GM21717 (cell line): ENCODE results near the gene INTS7.

Experiments
- ATAC-seq: cut with Tn5 transposase; IDR thresholded peaks from one replicate; pipeline ENCODE4 v1.9.1; 2021; ENCODE audit warnings: mild to moderate bottlenecking, moderate library complexity; ENCODE audit not compliant: unreplicated experiment

Gene INTS7, protein sequence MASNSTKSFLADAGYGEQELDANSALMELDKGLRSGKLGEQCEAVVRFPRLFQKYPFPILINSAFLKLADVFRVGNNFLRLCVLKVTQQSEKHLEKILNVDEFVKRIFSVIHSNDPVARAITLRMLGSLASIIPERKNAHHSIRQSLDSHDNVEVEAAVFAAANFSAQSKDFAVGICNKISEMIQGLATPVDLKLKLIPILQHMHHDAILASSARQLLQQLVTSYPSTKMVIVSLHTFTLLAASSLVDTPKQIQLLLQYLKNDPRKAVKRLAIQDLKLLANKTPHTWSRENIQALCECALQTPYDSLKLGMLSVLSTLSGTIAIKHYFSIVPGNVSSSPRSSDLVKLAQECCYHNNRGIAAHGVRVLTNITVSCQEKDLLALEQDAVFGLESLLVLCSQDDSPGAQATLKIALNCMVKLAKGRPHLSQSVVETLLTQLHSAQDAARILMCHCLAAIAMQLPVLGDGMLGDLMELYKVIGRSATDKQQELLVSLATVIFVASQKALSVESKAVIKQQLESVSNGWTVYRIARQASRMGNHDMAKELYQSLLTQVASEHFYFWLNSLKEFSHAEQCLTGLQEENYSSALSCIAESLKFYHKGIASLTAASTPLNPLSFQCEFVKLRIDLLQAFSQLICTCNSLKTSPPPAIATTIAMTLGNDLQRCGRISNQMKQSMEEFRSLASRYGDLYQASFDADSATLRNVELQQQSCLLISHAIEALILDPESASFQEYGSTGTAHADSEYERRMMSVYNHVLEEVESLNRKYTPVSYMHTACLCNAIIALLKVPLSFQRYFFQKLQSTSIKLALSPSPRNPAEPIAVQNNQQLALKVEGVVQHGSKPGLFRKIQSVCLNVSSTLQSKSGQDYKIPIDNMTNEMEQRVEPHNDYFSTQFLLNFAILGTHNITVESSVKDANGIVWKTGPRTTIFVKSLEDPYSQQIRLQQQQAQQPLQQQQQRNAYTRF

DNA sequence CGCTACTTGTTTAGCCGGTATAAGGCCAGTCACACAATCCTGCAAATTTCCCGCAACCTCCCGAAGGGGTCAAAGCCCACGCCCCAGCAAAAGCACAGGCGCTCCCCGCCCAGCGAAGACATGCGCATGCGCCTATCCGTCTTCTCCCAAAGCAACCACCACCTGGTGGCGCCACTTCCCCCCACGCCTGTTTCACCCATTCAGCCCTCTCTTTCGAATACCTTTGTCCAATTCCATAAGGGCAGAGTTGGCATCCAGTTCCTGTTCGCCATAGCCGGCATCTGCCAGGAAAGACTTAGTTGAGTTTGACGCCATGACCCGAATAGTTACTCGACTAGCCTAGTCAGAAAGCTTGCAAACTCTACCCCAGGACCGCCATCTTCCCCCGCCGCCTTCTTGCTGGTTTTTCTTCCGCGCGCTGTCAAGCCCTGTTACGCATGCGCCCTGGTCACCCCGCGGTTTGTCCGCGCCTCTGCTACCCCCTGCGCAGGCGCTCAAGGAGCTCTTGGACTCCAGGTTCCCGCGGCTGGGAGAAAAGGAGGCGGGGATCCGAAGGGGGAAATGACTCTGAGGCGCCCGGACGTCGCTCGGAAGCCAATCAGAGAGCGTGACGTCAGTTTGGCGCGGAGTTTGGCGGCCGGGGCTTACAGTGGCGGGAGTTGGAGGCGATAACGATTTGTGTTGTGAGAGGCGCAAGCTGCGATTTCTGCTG is at the start of gene INTS7, which contains the start of gene DTL:
Gene INTS7, minus strand, starts transcription at position 435 of the 712 bp plus-strand sequence. Its CDS starts 120 bp downstream, at position 315.
Gene DTL, plus strand, starts transcription at position 626 of the 712 bp plus-strand sequence. CDS start 143 bp downstream, outside the sequence.
- ATAC-seq: peak; percentile 77

DNA sequence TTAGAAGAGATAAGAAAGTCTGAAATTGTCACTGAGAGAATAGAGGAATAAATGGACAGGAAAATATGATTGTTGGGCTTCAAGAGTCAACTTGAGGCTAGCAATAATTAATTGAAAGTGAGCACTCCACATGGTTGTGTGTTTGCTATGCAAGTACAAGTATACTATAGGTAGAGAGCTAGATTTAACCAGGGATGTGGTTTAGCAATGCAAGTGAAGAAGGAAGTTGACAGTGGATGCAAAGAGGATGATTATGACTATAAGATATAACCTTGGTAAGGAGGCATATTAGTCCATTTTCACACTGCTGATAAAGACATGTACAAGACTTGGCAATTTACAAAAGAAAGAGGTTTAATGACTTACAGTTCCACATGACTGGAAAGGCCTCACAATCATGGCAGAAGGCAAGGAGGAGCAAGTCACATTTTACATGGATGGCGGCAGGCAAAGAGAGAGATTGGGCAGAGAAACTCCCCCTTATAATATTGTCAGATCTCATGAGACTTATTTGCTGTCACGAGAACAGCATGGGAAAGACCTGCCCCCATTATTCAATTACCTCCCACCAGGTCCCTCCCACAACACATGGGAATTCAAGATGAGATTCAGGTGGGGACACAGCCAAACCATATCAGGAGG is 47.5 kb upstream of the INTS7 start:
- no peak for ATAC-seq

DNA sequence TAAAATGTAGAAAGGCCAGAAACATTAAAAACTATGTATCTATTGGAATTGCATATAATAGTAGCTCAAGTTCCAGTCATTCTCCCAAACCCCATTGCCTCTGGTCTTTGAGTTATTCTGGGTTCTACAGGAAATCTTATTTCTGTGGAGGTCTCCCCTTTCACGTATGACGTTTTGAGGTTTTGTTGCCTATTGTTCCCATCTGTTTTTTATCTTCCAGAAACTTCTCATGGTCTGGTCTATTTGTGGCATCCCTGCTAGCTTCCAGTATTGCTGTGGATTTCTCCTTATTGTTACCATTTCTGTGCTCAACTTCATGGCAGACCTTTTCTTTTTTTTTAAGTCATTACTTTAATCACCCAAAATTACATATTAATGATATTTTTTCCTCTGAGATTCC is 43.5 kb upstream of the INTS7 start:
- ATAC-seq: no peak

DNA sequence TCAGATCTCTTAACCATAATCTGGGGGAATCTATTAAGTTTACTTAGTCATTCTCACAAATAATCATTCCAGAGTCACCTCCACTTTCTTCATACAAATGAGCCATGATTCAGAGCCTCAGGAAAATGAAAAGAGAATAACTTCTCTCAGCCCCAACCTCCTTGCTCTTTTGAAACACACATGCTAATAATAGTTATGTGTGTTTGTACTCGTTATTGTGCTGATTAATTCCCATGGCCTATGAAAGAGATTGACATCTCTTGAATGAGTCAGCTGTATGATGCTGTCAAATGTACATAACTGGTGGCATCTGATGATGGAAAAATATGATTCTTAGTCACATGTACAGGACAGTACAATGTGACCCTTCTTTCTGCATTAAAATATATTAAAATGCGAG is 41.7 kb upstream of the INTS7 start:
- ATAC-seq: no peak

DNA sequence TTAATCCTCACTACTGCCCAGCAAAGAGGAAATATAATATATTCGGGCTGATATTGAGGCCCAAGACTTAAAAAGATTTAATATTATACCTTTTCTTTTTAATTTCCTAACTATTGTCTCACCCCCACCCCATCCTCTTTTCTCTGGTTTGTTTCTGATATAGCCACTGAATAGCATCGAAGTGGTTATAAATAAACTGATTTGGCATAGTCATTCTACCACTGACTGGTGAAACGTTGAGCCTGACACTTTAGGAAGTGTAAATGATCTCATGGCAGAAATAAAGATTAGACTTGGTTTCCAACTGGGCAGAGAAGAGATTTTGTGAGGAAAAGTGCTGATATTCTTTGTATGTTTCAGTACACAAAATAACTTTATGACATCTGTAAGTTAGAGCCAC is 39.5 kb upstream of the INTS7 start:
- ATAC-seq: no peak

DNA sequence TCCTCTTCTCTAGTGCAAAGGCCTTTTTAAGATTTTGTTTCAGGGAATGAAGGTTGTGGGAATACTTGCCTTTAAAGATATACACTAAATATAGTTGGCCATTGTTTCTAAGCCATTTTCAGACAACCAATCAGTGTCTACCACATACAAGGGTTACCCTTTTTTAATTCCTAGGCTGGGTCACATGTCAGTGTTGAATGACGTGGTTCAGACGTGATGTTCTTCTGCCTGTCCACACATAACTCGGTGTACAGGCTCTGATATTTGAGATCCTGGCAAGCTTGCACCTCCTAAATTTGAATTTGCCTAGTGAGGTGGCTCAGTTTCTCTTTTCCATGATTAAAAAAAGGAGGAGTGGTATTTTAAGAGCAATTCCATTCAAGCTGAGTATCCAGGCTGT is 39.0 kb upstream of the INTS7 start:
- ATAC-seq: no peak

DNA sequence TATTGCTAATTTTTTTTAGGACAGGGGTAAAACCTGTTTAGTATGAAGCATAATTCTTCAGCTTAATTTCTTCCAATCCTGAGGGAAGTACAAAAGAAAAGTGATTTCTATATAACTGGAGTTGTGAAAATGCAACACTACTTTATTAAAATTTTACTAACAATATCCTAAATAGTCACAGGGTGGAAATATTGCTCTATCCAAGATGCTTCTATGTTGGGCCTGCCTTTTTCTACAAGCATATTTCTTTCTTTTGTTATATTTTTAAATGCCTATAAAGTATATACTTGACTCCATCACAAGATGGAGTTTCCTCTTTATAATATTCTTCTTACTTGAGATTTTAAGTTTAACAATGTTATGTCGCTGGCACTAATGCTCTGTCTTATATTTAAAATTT is 38.1 kb upstream of the INTS7 start:
- ATAC-seq: no peak

DNA sequence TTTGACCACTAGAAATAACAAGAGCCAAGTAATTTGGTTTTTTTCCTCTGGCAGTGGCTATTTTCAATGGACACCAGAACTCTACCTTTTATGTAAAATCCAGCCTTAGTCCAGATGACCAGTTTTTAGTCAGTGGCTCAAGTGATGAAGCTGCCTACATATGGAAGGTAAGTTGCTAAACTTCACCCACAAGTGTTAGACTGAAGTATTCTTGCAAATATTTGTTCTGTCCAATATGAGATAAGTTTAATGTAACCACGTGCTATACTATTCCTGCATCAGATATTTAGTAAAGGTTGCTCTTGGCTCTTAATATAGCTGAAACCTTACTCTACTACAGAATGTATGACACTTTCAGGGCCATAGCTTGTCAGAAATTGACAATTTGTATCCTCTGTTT is 36.7 kb upstream of the INTS7 start:
- ATAC-seq: no peak

DNA sequence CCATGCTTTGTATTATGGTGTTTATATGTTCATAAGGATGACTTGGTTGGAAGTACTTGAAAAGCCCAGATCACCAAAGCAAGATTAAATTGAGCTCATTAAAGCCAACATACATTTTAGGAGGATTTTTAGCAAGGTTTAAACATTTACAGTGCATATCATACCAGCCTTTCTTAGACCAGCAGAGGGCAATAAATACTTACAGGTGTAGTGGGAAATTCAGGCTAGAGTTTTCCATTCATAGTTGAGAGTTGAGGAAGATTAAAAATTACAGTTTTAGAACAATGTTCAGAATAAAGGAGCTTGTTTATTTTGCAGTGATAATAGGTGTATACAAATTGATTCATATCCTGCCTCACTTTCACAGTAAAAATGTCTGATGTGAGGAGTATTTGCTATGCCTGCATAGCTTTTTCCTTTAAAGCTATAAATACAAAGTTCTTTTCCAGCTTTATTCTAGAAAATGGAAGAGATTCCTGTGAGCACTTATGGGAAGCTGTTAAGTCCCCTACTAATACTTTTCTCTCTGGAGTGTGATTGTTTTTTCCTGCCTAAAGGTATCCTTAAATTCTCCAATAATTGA is 35.5 kb upstream of the INTS7 start:
- ATAC-seq: no peak

DNA sequence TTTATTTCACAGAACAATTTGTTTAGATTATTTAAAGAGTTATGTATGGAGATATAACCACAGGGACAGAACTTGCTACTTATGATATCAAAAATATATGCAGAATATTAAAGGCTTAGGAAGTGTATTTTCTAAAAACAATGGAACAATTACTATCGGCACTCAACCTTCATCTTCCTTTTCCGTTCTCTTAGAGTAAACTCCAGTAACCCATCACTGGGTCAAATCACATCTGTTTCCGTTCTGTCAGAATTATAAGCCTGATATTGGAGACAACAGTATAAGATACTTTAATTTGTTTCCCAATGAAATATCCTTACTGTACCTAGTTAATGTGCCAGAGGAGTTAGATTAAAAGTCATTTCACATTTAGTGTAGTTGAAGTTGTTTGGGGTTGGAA is 32.4 kb upstream of the INTS7 start:
- no peak for ATAC-seq

DNA sequence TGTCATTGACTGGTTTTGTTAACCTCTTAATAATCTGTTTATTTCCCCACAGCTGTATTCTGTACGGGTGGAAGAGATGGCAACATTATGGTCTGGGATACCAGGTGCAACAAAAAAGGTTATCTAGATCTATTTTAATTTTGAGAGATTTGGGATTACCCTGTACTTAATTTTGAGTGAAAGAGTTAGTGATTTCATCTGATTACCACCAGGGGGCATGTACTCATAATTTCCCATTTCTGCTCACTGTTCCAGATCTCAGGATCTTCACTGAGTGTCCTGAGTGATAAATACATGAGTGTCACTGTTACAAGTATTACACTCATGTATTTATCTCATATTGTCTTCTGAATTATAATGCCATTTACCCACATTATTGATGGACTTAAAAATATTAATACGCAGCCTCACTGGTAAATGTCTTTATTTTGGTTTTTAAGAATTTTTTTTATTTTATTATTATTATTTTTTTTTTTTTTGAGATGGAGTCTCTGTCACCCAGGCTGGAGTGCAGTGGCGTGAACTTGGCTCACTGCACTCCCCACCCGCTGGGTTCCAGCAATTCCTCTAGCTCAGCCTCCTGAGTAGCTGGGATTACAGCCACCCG is 27.6 kb upstream of the INTS7 start:
- no peak for ATAC-seq

DNA sequence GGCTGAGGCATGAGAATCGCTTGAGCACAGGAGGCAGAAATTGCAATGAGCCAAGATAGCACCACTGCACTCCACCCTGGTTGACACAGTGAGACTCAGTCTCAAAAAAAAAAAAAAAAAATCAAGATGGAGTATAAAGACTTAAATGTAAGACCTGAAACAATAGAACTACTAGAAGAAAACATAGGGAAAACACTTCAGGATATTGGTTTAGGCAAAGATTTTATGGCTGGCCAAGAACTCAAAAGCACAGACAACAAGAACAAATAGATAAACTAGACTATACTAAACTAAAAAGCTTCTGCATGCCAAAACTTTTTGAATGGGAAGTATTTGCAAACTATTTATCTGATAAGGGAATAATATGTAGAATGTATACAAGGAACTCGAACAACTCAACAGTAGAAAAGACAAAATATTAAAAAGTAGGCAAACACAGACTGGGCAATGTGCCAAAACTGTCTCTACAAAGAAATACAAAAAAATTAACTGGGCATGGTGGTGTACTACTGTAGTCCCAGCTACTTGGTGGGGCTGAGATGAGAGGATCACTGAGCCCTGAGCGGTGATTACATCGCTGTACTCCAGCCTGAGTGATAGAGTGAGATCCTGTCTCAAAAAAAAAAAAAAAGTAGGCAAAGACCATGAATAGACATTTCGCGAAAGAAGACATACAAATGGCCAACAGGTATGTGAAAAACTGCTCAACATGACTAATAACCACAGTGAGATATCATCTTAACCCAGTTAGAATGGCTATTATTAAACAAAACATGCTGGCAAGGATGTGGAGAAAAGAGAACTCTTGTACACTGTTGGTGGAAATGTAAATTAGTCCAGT is 25.5 kb upstream of the INTS7 start:
- ATAC-seq: no peak

DNA sequence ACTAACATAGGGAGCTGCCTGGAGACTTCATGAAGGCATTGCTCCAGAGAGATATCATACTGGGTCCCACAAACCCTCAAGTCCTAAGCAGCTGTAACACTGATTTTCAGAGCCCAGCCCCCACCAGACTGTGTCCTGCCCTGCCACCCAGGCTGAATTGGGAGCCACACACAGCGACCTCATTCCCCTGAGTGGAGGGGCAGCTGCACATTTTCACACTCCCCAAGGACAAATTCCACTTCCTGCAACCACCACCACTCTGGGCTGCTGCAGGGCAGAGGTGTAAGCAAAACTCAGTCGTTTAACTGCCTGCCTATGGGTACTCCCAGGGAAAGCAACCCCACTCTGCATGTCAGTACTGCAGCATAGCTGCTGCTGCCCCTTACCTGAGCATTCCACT is 20.0 kb upstream of the INTS7 start:
- no peak for ATAC-seq

DNA sequence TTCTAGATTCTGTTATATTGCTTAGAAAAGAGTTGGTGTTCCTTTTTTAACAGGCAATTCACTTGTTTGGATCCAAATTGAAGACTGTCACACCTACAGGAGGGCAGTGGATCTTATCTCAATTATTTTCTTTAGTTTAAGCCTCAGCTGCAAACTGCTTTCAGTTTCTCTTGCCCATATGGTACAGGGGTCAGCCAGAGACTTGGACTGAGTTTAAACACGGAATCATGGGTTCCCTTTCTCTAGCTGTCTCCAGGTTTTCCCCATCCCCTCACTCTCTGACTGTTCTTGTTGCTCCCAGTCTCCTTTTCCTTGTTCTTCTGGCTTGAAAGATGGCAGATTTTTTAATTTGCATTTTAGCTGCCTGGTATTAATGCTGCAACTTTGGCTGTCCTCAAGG is 18.6 kb upstream of the INTS7 start:
- ATAC-seq: no peak

DNA sequence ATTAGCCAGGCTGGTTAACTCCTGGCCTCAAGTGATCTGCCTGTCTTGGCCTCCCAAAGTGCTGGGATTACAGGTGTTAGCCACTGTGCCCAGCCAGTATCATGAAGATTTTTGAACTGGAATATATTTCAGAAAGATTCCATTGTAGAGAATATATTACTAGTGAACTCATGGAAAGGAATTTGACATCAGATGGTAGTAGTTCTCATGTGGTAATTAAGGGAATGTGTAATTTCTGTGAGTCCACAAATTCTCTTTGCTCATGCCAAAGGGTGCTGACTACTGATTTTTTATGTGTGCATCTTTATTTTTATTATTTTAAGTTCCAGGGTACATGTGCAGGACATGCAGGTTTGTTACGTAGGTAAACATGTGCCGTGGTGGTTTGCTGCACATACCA is 10.6 kb upstream of the INTS7 start:
- ATAC-seq: no peak

DNA sequence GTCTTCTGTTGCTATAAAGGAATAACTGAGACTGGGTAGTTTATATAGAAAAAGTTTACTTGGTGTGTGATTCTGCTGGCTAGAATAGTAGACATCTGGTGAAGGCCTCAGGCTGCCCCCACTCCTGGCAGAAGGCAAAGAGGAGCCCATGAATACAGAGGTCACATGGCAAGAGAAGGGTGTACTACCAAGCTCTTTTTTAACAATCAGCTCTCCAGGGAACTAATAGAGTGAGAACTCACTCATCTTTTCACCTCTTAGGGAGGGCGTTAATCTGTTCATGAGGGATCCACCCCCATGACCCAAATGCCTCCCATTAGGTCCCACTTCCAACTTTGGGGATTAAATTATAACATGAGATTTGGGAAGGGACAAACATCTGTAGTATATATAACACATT is 9.5 kb upstream of the INTS7 start:
- ATAC-seq: no peak

DNA sequence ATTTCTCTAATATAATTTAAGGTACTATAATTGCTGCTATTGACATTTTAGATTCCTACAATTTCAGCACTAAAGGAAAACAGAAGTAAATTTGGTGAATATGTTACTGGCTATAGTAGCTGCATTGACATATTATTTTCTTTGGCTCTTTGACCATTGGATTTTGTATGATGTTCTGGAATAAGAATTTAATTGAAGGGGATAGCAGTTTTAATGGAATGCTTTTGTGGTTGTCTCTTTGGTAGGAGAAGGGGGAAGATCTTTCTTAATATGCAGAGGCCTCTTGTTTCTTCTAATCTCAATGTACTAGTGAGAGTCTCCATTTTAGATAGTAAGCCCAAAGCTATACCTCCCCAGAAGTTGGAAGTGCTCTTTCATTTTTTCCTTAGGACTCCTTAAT is 7.1 kb upstream of the INTS7 start:
- no peak for ATAC-seq

DNA sequence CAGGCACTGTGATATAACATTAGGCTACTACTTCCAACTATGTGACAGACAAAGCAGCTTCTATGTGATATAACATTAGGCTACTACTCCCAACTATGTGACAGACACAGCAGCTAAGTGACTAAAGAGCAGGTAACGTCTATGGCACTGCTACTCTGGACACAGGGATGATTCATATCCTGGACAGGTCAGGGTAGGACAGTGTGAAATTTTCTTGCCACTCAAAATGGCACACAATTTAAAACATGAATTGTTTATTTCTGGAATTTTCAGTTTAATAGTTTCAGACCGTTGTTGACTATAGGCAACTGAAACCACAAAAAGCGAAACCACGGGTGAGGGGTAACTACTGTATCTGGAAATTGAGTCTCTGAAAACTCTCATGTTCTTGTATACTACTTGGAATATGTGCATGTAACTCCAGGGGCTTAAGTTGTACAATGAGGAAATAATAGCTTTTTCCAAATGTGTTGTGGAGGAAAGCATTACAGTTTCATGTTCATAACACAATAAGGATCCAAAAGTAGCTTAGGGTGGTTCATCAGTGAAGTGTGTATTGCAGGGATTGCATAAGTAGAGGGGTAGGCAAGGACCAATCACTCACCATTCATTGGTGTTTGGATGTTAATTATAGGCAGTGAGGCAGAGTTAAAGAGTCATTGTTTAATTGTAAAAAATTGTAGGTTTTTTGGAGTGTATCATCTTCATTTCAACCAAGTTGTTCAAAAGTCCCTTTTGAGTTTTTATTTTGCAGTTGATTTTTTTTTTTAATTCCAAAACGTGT is 5.5 kb upstream of the INTS7 start:
- ATAC-seq: no peak
